Body of pancreas (tissue), 4 donors: ENCODE results near the gene IL22. TPM values are rescaled to one million over a fixed set of nuclear protein-coding genes. Genes with fewer than 3 reads are reported as not detected.

Source experiments
- ATAC-seq: fragments of 150-250 bp; one replicate; pipeline ENCODE4 v1.9.1; 2016
- DNase-seq, 4 donors: peaks; one replicate each; pipeline ENCODE4 v3.0.0-alpha.2; 2019
- H3K27ac ChIP-seq, 4 donors: fragments of 200-600 bp; sonication (generic); 1 replicate in 3 of 4; 2 replicates in 1 of 4; pipeline versions ENCODE4 v1.5.1 to v1.6.1; 2016 to 2019; ENCODE audit warnings: mild to moderate bottlenecking in 1 of 4, mixed read lengths in 1 of 4, moderate library complexity in 1 of 4
- H3K27me3 ChIP-seq, 2 donors: fragments of 200-600 bp; sonication (generic); one replicate each; pipeline ENCODE4 v1.6.0; 2016; ENCODE audit warnings: mild to moderate bottlenecking in 1 of 2
- H3K36me3 ChIP-seq, 2 donors: fragments of 200-600 bp; sonication (generic); replicated peaks in 1 of 2; 2 replicates each; pipeline ENCODE4 v1.5.1; 2016; ENCODE audit warnings: low read depth in 2 of 2; ENCODE audit not compliant: insufficient read depth in 1 of 2
- H3K4me1 ChIP-seq: fragments of 200-600 bp; sonication (generic); one replicate; pipeline ENCODE4 v1.6.0; 2016
- H3K4me3 ChIP-seq, 2 donors: fragments of 200-600 bp; sonication (generic); 1 replicate in 1 of 2; 2 replicates in 1 of 2; pipeline ENCODE4 v1.5.1; 2016 to 2019
- H3K9me3 ChIP-seq, 3 donors: fragments of 200-600 bp; sonication (generic); 1 replicate in 2 of 3; 2 replicates in 1 of 3; pipeline ENCODE4 v1.5.1; 2016
- CTCF ChIP-seq, 7 experiments: fragments of 450-650 bp in 4 of 7; fragments of 200-600 bp in 3 of 7; sonication (generic) in 3 of 7; IDR thresholded peaks; one replicate each; pipeline ENCODE4 v1.5.1; 2016 to 2019; ENCODE audit warnings: antibody characterized with exemption in 7 of 7
- POLR2A ChIP-seq, 3 donors: fragments of 450-650 bp; IDR thresholded peaks; one replicate each; pipeline ENCODE4 v1.6.1; 2016; ENCODE audit warnings: antibody characterized with exemption in 3 of 3, mild to moderate bottlenecking in 2 of 3
- WGBS, 2 donors: methylation state at CpG; one replicate each; pipeline ENCODE4 v1.1.5; 2017; 5-methylcytosine and 5-hydroxymethylcytosine counted together
- intact Hi-C: fragments of 100-400 bp; cut with DNase I; formaldehyde crosslinking; loops from one replicate; pipeline ENCODE4 v1.15.1; 2023
- total RNA-seq, 2 donors: library from RNA; depleted of rRNA; stranded (reverse); fragments of >200 nt; gene quantifications; one replicate each; pipeline ENCODE4 v1.1.0, GENCODE V29; 2016

IL22 gene
- total RNA-seq, 2 donors from 2014 or later = not detected

GRCh38 chr12:68200854-68201253 is 52.5 kb downstream of the IL22 start:
- no peaks in the 10 kb centered on the region for H3K27me3 ChIP-seq
- no peak for ATAC-seq
- WGBS, 2 donors = 75 to 91% methylated on average over 2 of the region's 2 CpGs
- no peaks in the 10 kb centered on the region for H3K4me1 ChIP-seq
- TF ChIP-seq POLR2A (IDR thresholded peaks at IDR 0.05) = no peak
- no peak for TF ChIP-seq CTCF (IDR thresholded peaks at IDR 0.05)
- H3K27ac ChIP-seq = no peak overlapping the region
- intact Hi-C loops = no loop called here
- H3K9me3 ChIP-seq = no peaks in the 10 kb centered on the region
- no peak overlapping the region for H3K4me3 ChIP-seq
- DNase-seq = no peak
- H3K36me3 ChIP-seq = no peaks in the 10 kb centered on the region

- Histone ChIP-seq H3K4me1 (no peaks in the 10 kb centered on the region), H3K27me3 (no peaks in the 10 kb centered on the region), H3K36me3 (no peaks in the 10 kb centered on the region), H3K27ac (no peak overlapping the region), H3K4me3 (no peak overlapping the region), H3K9me3 (no peaks in the 10 kb centered on the region)
- no peak for TF ChIP-seq CTCF (IDR thresholded peaks at IDR 0.05)
- TF ChIP-seq POLR2A (IDR thresholded peaks at IDR 0.05) = no peak
- ATAC-seq (no peak), DNase-seq (no peak)
- intact Hi-C loops = no loop called here
- WGBS, 2 donors = 79 to 88% methylated on average over 1 of the region's 1 CpG
Observed at GRCh38 chr12:68199127-68199526, 54.3 kb downstream of the IL22 start.

GRCh38 chr12:68198507-68199086 is 54.8 kb downstream of the IL22 start:
- ATAC-seq (no peak), DNase-seq (no peak)
- H3K27me3 ChIP-seq = no peaks in the 10 kb centered on the region
- 67 to 72% methylated on average over 12 of the region's 12 CpGs for WGBS, 2 donors
- no peak for TF ChIP-seq POLR2A (IDR thresholded peaks at IDR 0.05)
- intact Hi-C loops = no loop called here
- H3K9me3 ChIP-seq = no peaks in the 10 kb centered on the region
- H3K4me1 ChIP-seq = no peaks in the 10 kb centered on the region
- no peak overlapping the region for H3K4me3 ChIP-seq
- no peaks in the 10 kb centered on the region for H3K36me3 ChIP-seq
- no peak overlapping the region for H3K27ac ChIP-seq

Other genes with a start within 250 kb of the IL22 start
- not detected for gene IFNG, start 93.9 kb downstream of the IL22 start, total RNA-seq
- gene IL26, start 27.8 kb downstream of the IL22 start, total RNA-seq = not detected
- 10 to 100 TPM in 1 of 2 donors, 1 to 10 TPM in 1; 6.0 to 10.9 TPM for gene MDM1, start 78.8 kb upstream of the IL22 start, total RNA-seq